WI38 (cell line): ENCODE data around the gene COL5A1.
"Not testable (repeated sequence)": the region's sequence is repeated elsewhere in the genome, so short reads cannot be mapped to it uniquely, and the experiment has no call there.

Experiments used
- H3K4me3 ChIP-seq: 2 replicates; pipeline ENCODE4 v1.5.1; 2011; ENCODE audit warnings: low read depth, mild to moderate bottlenecking, control low read depth, low read length
- CTCF ChIP-seq: IDR thresholded peaks from 2 replicates; pipeline ENCODE4 v1.5.1; 2012; ENCODE audit warnings: low read depth, mild to moderate bottlenecking, control low read depth, low read length

Gene COL5A1

GRCh38 chr9:134666831-134667230, 25.2 kb downstream of the COL5A1 start:
- TF ChIP-seq CTCF, result no peak
- H3K4me3 ChIP-seq, result no peak overlapping the region

- H3K4me3 ChIP-seq, result not testable (repeated sequence)
These were observed 27.4 kb downstream of the COL5A1 start for GRCh38 chr9:134668977-134669376.

- H3K4me3 ChIP-seq, result no peak overlapping the region
- no peak for TF ChIP-seq CTCF
These were observed 27.9 kb downstream of the COL5A1 start for GRCh38 chr9:134669399-134669955.

GRCh38 chr9:134670042-134670525, 28.5 kb downstream of the COL5A1 start:
- H3K4me3 ChIP-seq, result no peak overlapping the region
- no peak for TF ChIP-seq CTCF

- TF ChIP-seq CTCF, result no peak
- no peak overlapping the region for H3K4me3 ChIP-seq
These were observed 29.3 kb downstream of the COL5A1 start for GRCh38 chr9:134670851-134671281.

- TF ChIP-seq CTCF, result no peak
- no peak overlapping the region for H3K4me3 ChIP-seq
These were observed 29.9 kb downstream of the COL5A1 start for GRCh38 chr9:134671341-134672113.

GRCh38 chr9:134676361-134676760, 34.8 kb downstream of the COL5A1 start:
- H3K4me3 ChIP-seq, result no peak overlapping the region
- no peak for TF ChIP-seq CTCF
